Medulla oblongata (tissue), 1 donor: ENCODE data around the gene INAVA.
"Not testable (repeated sequence)": the region's sequence is repeated elsewhere in the genome, so short reads cannot be mapped to it uniquely, and the experiment has no call there.

ENCODE experiments used
- DNase-seq: peaks from one replicate; pipeline ENCODE4 v3.0.0-alpha.2; 2015; ENCODE audit errors: extremely low spot score

The INAVA gene

DNA sequence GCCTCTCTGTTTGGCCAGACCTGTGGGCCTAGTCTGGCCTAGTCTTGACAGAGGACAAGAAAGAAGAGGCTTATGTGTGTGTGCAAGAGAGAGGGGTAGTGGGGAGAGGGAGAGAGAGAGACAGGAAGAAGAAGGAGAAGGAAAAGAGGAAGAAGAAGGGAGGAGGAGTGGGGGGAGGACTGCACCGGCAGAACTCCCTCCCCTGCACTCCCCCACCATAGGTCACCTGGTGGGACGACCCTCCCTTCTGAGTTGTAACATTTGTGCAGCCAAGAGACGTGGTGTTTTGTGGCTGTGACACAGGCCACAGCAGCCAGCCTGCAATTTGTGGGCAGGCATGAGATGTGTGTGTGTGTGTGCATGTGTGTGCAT lies 4.3 kb downstream of the INAVA start:
- DNase-seq = no peak

DNA sequence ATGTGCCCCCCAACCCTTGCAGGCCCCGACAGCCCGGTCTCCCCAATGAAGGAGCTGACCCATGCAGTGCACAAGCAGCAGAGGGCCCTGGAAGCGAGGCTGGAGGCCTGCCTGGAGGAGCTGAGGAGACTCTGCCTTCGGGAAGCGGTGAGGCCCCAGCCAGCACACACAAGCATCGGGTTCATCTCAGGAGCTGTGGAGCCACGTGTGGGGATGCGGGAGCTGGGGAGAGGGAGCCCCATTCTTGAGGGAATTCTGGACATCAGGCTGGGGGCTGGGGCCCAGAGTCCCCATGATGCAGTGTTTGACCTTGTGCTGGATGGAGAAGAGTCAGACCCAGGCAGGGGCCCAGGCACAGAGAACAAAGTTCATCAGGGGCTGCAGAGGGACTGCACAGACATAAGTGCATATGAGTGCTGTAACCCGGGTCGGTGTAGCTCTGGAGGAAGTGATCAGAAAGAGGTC lies 4.8 kb downstream of the INAVA start:
- no peak for DNase-seq

DNA sequence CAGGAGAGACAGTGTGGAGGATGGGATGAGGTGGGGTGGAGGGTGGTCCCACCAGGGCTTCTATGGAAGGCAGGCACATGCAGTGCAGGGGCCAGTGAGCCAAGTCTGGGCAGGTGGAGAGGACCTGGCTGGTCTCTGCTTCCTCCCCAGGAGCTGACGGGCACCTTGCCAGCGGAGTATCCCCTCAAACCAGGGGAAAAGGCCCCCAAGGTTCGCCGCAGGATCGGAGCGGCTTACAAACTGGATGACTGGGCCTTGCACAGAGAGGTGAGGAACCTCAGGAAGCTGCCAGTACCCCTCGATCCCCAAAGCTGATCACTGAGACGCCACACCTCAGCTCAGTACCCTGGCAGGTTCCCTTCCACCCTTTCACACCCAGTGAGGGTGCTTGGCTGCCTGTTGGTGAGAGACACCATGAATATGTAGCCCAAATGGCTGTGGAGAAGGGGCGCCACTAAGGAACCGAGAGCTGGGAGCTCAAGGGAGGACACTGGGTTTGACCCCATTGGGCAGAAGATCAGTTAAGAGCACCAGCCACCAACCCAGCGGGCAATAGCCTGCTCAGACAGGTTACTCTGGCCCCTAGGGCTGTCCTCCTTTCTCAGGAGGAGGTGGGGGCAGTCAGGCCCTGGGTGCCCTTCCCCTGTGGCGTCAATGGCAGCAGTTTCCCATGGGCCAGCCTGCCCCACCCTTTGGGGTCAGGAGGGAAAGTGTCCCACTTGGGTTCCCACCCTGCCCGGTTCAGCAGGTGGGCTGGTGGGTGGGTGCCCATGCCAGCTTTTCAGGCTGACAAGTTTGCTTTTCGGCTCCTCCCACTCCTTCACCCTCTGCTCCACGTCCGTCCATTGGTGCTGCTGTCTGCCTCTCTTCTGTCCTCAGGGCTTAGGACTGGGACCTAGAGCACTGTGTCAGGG lies 5.5 kb downstream of the INAVA start:
- DNase-seq = no peak

DNA sequence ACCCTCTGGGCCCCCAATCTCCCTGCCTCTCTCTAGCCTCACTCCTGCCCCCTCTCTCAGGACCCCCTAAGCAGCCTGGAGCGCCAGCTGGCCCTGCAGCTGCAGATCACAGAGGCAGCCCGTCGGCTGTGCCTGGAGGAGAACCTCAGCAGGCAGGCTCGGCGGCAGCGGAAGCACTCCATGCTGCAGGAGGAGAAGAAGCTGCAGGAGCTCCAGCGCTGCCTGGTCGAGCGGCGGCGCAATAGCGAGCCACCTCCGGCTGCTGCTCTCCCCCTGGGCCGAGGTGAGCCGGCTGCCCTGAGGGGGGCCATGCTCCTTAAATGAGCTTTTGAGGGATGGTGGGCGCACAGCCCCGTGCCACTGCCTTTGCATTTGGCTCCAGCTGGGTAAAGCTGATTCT lies 6.2 kb downstream of the INAVA start:
- no peak for DNase-seq

DNA sequence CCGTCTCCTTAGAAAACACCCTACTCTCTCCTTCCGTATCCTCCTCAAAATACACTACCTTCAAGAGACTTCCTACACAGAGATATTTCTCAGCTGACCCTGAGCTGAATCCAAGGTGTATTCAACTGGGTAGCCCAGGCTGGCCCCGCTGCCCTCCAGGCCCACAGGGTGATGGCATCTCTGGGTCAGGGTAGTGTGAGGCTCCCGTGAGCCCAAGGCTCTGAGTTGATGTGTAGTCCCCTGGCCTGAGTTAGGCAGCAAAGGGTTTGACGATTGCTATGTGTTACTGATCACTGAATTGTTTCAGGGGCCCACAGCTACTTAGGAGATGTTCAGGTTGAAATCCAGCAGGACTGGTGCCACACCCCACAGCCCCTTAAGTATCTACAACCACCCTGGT lies 6.7 kb downstream of the INAVA start:
- no peak for DNase-seq

DNA sequence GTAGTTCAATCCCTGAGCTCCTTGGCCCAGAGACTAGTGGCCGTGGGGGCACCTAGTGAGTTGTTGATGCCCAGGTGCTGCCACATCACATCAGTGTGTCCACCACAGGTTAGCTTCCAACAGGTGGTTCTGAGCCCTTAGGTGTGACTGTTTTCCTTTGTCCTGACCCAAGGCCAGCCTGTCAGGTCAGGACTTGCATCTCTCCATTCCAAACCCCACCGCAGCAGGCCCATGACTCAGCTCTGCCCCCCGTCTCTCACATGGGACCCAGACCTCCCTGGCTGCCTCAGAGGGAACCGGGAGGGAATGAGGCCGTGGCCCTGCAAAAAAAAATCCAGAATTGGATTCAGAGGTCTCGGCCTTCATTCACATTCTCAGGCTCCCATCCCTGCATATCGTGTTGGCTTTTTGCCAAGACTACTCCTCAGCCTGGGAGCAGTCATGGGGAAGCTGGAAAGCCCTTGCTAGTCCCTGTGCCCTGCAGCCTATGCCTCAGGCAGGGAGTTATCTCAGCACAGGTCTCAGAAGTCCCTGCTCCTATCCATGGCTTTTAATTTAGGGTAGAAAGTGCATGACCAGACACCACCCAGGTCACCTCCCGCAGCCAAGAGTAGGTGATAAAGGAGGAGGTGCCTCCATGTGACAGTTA lies 7.2 kb downstream of the INAVA start:
- no peak for DNase-seq

DNA sequence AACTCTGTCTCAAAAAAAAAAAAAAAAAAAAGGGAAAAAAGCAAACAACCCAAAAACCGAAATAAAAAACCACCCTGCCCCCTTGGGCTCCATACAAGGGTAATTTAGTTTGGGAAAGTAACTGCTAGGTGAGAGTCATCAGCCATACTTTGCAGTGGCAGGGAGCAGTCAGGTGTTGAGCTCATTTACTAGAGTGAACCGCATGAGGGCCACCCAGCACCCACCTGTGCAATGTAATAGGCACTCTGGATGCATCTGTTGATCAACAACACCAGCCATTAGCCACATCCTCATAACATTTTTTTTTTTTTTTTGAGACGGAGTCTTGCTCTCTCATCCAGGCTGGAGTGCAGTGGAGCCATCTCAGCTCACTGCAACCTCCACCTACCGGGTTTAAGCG lies 9.1 kb downstream of the INAVA start:
- DNase-seq = no peak

DNA sequence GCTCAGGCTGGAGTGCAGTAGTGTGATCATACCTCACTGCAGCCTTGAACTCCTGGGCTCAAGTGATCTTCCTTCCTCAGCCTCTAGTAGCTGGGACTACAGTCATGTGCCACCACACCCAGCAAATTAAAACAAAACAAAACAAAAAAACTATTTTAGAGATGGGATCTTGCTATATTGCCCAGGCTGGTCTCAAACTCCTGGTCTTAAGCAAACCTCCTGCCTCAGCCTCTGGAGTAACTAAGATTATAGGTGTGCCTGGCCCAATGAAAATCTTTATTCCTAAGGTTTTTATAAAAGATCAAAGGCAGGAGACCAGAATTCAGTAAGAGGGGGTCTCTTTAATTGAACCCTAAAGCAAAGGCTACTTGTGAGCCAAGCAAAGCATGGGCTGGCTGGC lies 10.1 kb downstream of the INAVA start:
- DNase-seq = no peak

DNA sequence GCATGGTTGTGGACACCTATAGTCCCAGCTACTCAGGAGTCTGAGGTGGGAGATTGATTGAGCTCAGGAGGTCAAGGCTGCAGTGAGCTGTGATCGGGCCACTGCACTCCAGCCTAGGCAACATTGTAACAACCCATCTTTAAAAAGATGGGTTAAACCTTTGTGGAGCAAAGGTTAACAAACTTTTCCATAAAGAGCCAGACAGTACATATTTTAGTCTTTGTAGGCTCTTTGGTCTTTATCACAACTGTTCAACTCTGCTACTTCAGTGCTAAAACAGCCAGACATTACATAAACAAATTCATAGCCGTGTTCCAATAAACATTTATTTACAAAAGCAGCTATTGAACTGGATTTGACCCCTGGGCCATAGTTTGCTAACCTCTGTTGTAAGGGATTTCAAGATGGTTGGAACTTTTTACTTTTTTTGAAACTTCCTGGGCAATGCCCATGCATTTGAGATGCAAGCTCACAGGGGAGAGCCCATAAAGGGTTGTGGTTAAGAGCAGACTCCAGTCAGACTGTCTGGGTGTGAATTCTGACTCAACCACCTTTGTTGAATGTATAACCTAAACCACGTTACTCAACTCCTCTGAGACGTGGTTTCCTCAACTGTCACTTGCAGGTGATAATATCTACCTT lies 10.8 kb downstream of the INAVA start:
- DNase-seq = no peak

DNA sequence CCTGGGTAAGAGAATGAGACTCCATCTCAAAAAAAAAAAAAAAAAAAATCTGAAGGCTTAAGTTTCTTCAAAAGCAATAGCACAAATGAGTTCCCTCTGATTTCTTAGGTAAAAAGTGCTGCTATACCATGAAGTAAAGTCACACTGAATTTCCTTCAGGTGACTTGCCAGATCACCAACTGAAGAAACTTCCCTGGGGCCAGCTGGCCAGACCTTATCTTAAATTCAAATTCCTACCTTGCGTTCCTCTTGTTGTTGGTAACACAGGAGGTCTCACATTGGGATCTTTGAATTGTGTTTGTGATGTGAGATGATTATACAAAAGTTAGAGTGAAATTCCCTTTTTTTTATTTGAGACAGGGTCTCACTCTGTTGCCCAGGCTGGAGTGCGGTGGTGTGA lies 11.8 kb downstream of the INAVA start:
- DNase-seq = no peak

DNA sequence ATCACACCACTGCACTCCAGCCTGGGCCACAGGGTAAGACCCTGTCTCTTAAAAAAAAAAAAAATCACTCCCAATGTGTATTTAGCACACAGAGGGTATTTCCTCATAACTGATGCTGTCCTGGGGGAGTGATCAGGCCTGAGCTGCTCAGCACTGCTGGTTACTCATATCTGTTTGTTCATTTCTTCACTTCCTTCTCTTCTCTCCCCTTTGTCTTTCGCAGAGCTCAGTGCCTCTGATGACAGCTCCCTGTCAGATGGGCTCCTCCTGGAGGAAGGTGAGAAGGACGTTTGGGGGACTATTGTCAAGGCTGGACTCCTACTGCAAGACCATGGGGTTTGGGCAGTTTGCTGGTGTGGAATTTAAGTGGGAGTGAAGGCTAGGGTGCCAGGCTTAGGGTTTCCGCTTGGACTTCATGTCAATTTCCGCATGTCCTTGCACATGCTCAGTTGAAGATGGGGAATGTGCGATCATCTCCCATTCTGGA lies 13.0 kb downstream of the INAVA start:
- no peak for DNase-seq

DNA sequence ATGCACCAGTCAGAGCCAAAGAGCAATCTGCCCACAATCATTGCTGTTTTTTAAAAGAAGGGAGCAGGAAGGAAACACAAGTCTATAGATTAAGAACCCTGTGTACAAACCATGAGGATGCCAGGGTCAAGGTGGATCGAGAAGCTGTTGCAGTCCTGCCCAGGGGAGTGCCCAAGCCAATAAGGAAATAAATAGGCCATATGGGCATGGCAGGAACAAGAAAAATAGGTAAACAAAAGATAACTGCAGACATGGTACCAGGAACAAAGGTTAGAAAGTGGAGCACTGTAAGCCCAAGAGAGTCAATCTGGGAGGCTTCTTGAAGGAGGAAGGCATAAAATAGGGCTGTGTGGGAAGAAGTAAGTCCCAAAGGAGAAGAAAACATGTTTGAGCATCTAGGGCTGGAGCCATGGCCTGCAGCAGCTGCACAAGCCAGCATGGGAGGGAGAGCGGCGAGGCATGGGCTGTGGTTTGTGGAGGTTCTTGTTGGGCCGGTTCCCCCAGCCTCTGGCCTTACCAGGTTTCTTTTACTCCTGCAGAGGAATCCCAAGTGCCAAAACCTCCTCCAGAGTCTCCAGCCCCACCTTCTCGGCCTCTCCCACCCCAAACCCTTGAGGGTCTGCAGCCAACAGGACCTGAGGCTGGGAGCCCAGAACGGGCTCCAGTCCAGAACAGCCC lies 13.6 kb downstream of the INAVA start:
- DNase-seq = no peak

DNA sequence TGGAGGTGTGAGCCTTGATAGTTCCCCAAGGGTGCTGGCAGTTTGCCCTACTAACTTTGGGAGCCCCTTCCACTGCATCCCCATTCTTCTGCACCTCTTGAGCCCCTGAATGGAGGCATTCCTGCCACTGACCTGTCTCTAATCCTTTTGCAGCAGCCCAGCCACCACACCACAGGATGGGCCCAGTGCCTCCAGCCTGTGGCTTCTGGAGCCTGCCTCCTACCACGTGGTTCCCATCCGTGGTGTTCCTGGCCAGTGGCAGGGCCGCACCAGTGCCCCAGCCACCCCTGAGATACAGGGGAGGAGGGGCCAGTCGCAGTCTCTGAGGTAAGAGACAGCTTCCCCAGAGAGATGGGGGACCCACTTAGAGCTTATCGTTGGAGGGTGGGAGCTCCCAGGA lies 14.4 kb downstream of the INAVA start:
- DNase-seq = no peak

DNA sequence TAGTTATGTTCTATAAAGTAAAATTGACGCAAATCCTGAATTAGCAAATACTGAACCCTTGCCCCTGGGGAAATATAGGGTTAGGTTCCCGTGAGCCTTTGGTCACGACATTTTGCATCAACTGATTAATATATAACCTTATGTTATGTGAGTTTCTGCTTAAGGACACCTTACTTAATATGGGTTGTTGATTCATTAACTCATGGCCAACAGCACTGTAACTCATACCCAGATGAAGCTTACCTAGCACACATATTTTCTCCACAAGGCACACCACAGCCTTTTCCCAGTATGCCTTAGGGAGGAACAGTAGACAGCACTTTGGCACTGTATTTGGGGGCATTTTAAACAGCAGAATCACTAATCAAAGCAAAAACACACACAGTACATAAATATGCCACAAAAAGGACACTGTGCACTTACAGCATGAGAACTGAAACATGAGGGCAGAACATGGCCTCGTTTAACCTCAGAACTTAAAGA lies 15.1 kb downstream of the INAVA start:
- no peak for DNase-seq

DNA sequence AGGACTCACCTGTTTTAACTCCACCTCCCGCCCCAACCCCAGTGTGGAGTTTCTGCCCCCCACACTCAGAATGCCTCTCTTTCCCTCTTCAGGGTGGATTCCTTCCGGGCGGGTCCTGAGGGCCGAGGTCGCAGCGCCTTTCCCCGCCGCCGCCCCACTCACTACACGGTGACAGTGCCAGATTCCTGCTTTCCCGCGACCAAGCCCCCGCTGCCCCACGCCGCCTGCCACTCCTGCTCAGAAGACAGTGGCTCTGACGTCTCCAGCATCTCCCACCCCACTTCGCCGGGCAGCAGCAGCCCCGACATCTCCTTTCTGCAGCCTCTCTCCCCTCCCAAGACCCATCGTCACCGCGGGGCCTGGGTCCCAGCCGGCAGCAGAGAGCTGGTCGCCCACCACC lies 16.7 kb downstream of the INAVA start:
- DNase-seq = no peak

DNA sequence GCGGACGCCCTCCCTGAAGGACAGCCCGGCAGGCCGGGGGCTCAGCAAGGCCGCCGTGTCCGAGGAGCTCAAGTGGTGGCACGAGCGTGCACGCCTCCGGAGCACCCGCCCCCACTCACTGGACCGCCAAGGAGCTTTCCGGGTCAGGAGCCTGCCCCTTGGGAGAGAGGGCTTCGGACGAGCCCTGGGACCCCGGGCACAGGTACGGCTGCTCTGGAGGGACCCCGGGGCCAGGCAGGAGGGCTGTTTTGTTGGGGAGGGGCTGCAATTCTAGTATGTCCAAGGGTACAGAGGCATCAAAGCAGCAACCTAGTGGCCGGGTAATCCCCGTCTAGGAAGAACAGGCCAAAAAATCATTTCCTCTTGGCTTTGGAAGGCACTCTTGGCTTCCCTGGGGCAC lies 17.2 kb downstream of the INAVA start:
- not testable (repeated sequence) for DNase-seq

DNA sequence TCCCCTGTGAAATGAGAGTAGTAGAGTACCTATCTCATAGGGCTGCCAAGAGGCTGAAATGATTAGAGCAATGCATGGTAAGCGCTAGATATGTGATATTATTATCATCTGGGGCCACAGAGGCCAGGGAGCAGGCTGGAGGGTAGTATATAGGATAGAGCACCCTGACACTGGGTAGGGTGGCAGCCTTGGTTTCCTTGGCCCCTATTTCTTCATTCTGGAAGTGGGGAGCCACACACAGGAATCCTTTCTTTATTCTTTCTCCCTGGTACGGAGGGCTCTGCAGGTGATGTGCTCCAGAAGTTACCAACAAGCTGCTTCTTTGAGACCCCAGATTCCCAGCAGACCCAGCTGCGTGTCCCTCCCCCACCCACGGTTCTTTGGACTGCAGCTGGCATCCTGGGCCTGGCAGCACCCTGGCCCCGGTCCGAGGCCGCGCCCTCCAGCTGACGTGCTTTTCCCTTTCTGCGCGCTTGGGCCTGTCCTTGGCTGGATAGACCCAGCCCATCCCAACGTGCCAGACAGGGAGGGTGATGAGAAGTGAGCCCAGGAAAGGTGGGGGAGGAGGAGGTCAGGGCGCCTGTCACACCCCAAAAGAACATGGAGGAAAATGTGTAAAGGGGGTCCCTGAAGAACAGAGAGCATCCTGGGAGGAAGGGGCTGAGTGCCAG lies 18.2 kb downstream of the INAVA start:
- no peak for DNase-seq

DNA sequence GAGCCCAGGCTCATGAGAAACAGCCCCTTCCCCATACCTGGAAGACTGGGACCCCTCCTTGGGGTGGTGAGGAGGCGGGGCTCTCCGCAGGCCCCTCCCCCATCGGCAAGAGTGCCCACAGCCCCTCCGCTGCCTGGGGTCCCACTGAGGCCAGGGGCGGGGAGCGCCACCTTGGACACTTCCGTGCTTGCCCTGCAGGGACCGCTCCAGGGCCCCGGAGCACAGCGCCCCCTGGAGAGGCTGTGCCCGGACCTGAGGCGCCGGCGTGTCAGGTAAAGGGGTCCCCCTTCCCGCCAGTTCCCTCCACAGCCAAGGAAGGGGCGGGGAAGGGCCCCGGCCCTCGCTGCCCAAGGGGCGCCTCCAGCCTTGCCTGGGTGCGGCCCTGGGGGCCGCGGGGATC lies 21.5 kb downstream of the INAVA start:
- no peak for DNase-seq

DNA sequence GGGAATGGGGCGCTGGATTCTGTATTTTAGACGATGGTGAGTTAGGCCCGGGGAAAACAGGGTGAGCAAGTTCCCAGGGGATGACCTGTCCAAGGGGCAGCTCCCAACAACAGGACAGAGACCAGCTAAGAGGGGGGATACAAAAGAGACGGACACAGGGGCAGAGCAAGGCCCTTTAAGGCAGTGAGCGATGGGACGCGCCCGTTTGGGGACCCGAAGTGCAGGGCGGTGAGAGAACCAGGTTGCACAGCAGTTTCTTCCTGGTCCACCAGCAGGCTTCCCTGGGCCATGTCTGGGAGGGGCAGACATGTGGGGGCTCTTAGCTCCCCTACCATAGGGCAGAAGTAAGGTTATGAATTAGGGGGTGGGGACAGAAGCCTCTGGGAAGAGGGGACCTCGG lies 22.0 kb downstream of the INAVA start:
- DNase-seq = no peak

DNA sequence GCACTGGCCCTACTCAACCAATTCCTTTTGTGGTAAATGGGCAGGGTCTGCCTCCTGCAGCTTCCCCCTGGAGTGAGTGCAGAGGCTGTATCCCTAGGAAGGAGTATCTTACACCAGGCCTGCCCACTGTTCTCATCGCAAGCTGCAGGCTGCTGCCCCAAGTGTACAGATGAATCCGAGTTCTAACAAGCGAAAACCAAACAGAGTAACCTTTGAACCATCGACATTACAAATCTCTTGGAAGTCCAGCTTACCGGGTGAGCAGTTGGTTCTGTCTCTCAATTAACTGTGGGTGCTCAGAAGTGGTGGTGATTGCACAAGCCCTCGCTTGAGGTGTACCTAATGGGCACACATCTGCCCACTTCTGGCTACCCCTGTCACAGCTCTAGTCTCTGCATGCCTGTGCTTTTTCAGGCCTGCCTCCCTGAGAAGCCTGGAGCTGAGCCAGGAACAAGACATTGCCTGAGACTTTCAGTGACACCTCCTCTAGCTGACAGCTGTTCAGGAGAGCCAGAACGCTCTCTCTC lies 22.7 kb downstream of the INAVA start:
- no peak for DNase-seq

DNA sequence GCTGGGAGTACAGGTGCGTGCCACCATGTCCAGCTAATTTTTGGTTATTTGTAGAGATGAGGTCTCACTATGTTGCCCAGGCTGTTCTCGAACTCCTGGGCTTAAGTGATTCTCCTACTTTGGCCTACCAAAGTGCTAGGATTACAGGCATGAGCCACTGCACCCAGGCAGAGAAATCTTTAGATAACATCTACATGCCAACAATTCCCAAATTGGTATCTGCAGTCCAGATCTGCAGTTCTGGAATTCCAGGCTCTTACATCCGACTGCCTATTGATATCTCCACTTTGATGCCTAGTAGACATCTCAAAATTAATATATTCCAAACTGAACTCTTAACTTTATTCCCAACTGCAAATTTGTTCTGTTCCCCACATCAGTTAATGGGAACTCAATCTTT lies 23.3 kb downstream of the INAVA start:
- DNase-seq = no peak
